Jurkat, Clone E6-1 (cell line): ENCODE measurements around the gene PYGO2. TPM values are rescaled to one million over a fixed set of nuclear protein-coding genes. Genes with fewer than 3 reads are reported as not detected.

Experiments used
- DNase-seq: peaks from one replicate; pipeline ENCODE4 v3.0.0-alpha.2; 2011; ENCODE audit warnings: low read depth, low spot score
- H3K4me3 ChIP-seq: 2 replicates; pipeline ENCODE4 v1.5.1; 2011; ENCODE audit warnings: mild to moderate bottlenecking, low read length, control low read depth, moderate library complexity
- polyA plus RNA-seq: library from polyadenylated mRNA; unstranded; fragments of >200 nt; gene quantifications from one replicate; pipeline ENCODE4 v1.2.1, GENCODE V29; 2012; ENCODE audit warnings: missing spikeins; ENCODE audit not compliant: insufficient read length, insufficient read depth

The PYGO2 gene
- 38.0 TPM for polyA plus RNA-seq

- peak; percentile 72 for DNase-seq
- H3K4me3 ChIP-seq, result peak within 1 kb of the TSS; percentile 62
These were observed at the start of gene PYGO2 for GRCh38 chr1:154961207-154962155. Gene PYGO2, minus strand, starts transcription at chr1:154961782. Its CDS starts 206 bp downstream, at chr1:154961576.

GRCh38 chr1:155011004-155011416, 49.4 kb upstream of the PYGO2 start:
- DNase-seq, result no peak
- H3K4me3 ChIP-seq, result no peak overlapping the region

GRCh38 chr1:155010211-155010918, 48.8 kb upstream of the PYGO2 start:
- DNase-seq, result no peak
- H3K4me3 ChIP-seq, result no peak overlapping the region

GRCh38 chr1:155009742-155010141, 48.2 kb upstream of the PYGO2 start:
- no peak for DNase-seq
- no peak overlapping the region for H3K4me3 ChIP-seq

GRCh38 chr1:155009221-155009711, 47.7 kb upstream of the PYGO2 start:
- no peak overlapping the region for H3K4me3 ChIP-seq
- DNase-seq, result no peak

GRCh38 chr1:155008015-155008941, 46.7 kb upstream of the PYGO2 start:
- no peak for DNase-seq
- H3K4me3 ChIP-seq, result no peak overlapping the region

- DNase-seq, result no peak
- no peak overlapping the region for H3K4me3 ChIP-seq
These were observed 45.8 kb upstream of the PYGO2 start for GRCh38 chr1:155007251-155007828.

- DNase-seq, result peak; percentile 54
- no peak overlapping the region for H3K4me3 ChIP-seq
These were observed 45.1 kb upstream of the PYGO2 start for GRCh38 chr1:155006601-155007101.

- no peak overlapping the region for H3K4me3 ChIP-seq
- DNase-seq, result no peak
These were observed 43.8 kb upstream of the PYGO2 start for GRCh38 chr1:155005076-155006011.

- DNase-seq, result no peak
- H3K4me3 ChIP-seq, result no peak overlapping the region
These were observed 42.9 kb upstream of the PYGO2 start for GRCh38 chr1:155004352-155005075.

GRCh38 chr1:155003766-155004351, 42.3 kb upstream of the PYGO2 start:
- no peak for DNase-seq
- H3K4me3 ChIP-seq, result no peak overlapping the region

- no peak for DNase-seq
- no peak overlapping the region; the same call in 1 of the 2 replicates for H3K4me3 ChIP-seq
These were observed 41.7 kb upstream of the PYGO2 start for GRCh38 chr1:155003227-155003765.

- DNase-seq, result no peak
- peak within 1 kb of the TSS; percentile 47 for H3K4me3 ChIP-seq
These were observed 41.1 kb upstream of the PYGO2 start, which contains the start of gene ZBTB7B for GRCh38 chr1:155002464-155003226. Gene ZBTB7B, plus strand, starts transcription at chr1:155002802. Its CDS starts 11,859 bp downstream, at chr1:155014661.

- DNase-seq, result peak; percentile 87
- peak overlapping the region; percentile 47 for H3K4me3 ChIP-seq
These were observed 40.3 kb upstream of the PYGO2 start for GRCh38 chr1:155001675-155002463.

- H3K4me3 ChIP-seq, result peak overlapping the region; percentile 47
- DNase-seq, result no peak
These were observed 39.8 kb upstream of the PYGO2 start for GRCh38 chr1:155001425-155001674.
